Middle frontal gyrus (tissue), 1 donor: ENCODE results near the gene LRRC25.
A peak's percentile ranks its signal among the peaks of the same experiment; 100 is the strongest.
"Not testable (repeated sequence)": the region's sequence is repeated elsewhere in the genome, so short reads cannot be mapped to it uniquely, and the experiment has no call there.

ENCODE experiments used
- DNase-seq: peaks from one replicate; pipeline ENCODE4 v3.0.0-alpha.2; 2015; ENCODE audit warnings: low spot score; ENCODE audit errors: extremely low spot score

The LRRC25 gene

DNA sequence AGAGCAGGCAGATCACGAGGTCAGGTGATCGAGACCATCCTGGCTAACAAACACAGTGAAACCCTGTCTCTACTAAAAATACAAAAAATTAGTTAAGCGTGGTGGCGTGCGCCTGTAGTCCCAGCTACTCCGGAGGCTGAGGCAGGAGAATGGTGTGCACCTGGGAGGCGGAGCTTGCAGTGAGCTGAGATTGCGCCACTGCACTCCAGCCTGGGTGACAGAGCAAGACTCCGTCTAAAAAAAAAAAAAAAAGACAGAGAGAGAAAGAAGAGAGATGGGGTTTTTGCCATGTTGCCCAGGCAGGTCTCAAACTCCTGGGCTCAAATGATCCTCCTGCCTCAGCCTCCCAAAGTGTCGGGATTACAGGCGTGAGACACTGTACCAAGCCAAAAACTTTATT lies 8.3 kb upstream of the LRRC25 start:
- DNase-seq: not testable (repeated sequence)

DNA sequence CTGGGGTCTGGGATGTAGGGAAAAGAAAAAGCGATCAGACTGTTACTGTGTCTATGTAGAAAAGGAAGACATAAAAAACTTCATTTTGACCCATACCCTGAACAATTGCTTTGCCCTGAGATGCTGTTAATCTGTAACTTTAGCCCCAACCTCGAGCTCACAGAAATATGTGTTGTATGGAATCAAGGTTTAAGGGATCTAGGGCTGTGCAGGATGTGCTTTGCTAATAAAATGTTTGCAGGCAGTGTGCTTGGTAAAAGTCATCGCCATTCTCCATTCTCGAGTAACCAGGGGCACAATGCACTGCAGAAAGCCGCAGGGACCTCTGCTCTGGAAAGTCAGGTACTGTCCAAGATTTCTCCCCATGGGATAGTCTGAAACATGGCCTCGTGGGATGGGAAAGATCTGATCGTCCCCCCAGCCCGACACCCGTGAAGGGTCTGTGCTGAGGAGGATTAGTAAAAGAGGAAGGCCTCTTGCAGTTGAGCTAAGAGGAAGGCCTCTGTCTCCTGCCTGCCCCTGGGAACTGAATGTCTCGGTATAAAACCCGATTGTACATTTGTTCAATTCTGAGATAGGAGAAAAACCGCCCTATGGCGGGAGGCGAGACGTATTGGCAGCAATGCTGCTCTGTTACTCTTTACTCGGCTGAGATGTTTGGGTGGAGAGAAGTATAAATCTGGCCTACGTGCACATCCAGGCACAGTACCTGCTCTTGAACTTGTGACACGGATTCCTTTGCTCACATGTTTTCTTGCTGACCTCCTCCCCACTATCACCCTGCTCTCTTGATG lies 5.2 kb upstream of the LRRC25 start:
- DNase-seq: not testable (repeated sequence)

DNA sequence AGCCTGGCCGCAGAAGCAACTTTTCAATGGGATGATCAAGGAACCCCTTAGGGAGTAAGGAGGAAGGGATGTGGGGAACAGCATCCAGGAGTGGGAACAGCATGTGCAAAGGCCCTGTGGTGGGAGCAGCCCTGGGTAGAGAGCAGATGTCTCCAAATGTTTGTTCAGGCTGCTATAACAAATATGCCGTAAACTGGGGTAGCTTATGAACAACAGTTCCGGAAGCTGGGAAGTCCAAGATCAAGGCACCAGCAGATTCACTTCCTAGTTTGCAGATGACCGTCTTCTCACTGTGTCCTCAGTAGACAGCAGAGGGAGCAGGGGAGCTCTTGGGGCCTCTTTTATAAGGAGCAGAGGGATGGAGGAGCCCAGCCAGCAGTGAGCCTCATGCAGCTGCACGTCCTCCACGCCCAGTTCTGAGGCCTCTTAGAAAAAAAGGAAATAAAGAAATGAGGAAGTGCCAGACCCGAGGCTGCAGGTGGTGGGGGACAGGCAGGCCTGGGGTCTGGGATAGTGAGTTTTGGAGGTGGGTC lies 4.2 kb upstream of the LRRC25 start:
- no peak for DNase-seq

DNA sequence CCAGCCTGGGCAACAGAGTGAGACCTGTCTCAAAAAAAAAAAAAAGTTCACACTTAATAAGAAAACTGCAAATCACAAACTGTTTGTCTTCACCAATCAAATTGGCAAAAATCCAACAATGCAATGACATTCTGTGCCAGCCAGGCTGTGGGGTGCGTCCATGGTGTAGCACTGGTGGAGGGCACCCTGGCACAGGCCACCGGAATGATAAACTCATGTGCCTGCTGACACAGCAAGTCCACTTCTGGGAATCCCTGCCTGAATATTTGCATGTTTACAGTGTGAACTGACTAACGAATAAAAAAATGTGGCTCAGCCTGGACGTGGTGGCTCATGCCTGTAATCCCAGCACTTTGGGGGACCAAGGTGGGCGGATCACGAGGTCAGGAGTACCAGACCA lies 1.6 kb upstream of the LRRC25 start:
- DNase-seq: no peak

DNA sequence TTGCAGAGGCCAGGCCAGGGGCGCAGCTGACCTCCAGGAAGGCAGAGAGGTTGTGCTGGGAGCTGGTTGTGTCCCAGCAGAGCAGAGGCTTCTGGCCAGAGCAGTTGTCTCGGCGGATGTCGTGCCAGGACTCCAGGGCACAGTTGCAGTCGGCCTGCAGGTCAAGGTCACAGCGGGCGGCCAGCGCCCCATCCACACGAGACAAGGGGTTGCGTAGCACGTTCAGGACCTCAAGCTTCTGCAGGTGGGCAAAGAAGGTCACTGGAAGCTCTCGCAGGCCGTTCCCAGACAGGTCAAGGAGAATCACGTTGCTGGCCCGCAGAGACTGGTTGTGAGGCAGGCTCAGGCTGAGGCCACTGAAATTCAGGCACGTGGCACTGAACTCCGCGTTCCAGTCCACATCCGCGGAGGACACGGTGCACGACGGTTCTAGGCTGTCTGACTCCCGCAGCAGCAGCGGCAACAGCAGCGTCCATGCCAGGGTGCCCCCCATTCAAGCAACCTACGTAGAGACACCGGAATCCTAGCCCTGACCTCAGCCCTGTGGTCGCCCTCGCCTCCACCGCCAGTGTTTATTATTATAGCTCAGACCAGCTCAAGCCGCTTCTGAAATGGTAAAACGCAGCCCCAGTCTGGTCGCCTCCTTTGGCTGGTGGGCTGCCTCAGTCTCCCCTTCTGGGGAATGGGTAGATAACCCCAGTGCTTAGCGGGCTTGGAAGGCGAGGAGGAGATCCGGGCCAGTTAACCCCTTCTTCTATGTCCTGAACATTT lies 766 bp downstream of the LRRC25 start:
- DNase-seq: no peak

DNA sequence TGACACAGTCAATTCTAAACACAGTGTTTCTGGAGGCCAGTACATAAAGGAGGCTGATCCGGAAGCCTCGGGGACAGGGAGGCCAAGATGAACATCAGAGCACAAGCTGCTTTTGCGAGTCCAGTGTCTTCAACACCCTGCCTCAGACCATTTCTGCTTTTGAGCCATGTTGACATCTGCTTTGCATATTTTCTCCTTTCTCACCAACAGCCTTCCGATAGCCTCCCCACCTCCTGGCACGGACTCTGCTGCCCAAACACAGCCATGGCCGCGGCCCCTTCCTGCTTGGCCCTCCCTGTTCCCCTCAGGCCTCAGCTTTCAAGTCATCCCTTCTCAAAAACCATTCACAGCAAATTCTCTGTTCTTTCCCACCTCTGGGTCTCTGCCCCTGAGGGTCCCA lies 3.6 kb downstream of the LRRC25 start:
- no peak for DNase-seq

DNA sequence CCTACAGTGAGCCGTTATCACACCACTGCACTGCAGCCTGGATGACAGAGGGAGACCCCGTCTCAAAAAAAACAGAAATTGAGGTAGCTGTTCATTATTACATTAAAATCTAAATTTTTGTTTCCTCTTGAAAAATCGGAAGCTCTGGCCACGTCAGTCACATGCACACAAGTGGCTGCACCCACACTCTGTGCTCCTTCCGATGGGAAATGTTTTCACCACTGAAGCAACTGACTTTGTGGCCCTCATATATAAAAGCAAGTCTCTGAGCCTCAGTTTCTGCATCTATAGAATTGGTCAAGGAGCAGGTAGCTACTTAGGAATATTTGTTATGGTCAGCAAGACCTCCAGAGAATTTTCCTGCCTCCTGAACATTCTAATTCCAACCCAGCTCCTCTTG lies 4.5 kb downstream of the LRRC25 start:
- no peak for DNase-seq

DNA sequence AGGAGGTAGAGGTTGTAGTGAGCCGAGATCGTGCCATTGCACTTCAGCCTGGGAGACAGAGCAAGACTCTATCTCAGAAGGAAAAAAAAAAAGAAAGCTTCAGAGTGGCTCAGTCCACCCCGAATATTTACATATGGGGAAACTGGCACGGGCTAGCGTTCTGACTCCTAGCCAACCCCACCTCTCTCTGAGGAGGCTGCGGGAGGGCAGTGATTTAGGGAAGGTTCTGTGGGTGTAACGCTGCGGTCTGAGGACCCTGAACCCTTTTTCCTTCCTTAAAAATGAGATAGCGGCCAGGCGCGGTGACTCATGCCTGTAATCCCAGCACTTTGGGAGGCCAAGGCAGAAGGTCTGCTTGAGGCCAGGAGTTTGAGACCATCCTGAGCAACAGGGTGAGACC lies 5.0 kb downstream of the LRRC25 start:
- no peak for DNase-seq

DNA sequence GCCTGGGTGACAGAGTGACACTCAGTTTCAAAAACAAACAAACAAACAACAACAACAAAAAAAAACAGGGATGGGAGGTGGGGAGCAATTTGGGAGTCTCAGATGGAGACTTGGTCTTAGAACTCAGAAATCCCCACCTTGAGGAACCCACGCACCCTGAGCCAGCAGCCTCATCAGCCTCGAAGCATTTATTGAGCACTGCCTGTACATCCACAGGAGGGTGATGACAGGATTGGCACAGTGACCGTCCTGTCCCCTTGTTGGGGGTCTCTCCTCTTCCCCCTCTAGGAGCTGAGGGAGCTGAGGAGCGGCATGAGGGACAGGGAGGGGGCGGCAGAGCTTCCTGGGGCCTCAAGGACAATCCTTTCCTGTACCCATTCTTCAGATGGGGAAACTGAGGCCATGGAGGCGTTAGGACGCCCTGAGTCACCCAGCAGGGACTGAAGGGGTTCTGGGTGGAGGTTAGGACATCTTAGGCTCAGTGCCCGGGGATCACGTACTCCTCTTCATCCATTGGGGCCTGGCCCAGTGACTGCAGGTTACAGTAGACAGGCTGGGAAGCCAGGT lies 5.8 kb downstream of the LRRC25 start:
- no peak for DNase-seq

DNA sequence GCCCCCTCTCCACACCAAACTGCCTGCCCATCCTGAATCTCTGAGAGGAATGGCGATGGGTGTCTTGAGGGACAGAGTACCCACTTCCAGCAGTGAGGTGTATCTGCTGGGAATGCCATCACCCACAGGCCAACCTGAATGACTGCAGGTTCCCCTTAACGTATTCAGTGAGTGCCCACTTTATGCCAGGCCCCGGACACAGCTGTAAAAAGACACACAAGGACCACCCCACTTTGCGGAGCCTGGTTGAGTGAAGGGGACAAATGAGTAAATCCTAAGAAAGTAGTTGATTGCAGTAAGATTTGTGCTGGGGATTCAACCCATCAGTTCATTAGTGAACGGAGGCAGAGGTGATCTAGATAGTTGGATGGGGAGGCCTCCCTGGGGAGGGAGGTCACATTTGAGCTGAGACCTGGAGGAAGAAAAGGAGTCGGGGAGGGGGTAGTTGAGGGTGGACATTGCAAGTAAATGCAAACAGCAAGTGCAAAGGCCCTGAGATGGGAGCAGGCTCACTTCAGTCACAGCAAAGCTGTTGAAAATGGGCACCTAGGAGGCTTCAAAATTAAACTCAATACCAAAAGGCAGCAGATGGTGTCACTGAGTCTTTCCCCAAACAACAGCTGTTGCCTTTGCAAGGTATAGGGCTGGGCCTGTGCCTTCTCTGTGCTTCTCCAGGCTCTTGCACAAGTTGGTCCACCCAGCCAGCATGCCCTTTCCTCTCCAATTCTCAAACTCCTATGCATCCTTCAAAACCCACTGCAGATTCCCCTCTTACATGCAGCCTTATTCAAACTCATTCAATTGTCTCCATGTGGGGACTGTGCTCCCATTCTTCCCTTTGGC lies 7.1 kb downstream of the LRRC25 start:
- DNase-seq: no peak

DNA sequence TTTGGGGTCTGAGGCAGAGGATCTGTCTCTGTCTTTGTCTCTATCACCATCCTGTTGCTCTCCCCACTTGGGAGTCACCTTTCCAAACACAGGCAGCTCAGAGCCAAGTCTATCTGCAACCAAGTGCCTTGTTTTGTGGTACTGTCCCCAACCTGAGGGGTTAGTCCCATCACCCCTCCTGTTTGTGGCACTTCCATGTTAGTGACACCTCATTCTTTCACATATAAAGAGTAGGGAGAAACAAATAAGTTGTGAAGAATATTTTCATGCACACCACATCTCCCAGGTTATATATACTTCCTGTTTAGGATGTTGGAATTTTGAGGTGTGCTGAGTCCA lies 7.7 kb downstream of the LRRC25 start:
- DNase-seq: no peak

DNA sequence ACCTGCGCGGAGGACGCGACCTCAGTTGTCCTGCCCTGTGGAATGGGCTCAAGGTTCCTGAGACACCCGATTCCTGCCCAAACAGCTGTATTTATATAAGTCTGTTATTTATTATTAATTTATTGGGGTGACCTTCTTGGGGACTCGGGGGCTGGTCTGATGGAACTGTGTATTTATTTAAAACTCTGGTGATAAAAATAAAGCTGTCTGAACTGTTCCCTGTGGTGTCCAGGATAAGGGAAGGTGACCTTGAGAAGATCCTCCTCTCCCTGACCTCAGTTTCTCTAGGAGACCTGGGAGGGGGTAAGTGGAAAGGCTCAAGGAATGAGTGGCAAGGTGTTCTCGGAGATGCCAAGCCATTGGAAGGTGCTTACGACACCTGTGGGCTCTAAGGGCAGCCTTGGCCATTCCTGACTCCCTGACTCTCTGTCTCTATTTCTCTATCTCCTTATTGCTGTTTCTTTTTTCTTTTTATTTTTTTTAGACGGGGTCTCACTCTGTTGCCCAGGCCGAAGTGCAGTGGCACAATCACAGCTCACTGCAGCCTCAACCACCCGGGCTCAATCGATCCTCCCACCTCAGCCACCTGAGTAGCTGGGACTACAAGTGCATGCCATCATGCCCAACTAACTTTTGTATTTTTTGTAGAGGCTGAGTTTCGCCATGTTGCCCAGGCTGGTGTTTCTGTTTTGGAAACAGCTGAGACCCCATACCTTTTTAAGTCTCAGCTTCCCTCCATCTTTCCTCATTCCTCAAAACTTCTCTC lies 8.3 kb downstream of the LRRC25 start:
- no peak for DNase-seq

DNA sequence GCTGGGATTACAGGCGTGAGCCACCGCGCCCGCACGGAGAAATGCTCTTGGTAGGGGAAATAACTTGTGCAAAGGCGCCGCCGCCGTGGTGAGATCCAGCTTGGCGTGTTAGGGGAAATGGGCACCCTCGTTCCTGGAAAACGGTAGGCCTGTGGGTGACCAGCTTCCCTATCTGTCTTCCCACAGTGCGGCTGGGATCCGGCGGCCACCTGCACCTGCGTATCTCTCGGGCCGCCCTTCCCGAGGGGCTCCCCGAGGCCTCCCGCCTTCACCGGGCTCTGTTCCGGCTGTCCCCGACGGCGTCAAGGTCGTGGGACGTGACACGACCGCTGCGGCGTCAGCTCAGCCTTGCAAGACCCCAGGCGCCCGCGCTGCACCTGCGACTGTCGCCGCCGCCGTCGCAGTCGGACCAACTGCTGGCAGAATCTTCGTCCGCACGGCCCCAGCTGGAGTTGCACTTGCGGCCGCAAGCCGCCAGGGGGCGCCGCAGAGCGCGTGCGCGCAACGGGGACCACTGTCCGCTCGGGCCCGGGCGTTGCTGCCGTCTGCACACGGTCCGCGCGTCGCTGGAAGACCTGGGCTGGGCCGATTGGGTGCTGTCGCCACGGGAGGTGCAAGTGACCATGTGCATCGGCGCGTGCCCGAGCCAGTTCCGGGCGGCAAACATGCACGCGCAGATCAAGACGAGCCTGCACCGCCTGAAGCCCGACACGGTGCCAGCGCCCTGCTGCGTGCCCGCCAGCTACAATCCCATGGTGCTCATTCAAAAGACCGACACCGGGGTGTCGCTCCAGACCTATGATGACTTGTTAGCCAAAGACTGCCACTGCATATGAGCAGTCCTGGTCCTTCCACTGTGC lies 9.1 kb downstream of the LRRC25 start:
- DNase-seq: peak; percentile 36

DNA sequence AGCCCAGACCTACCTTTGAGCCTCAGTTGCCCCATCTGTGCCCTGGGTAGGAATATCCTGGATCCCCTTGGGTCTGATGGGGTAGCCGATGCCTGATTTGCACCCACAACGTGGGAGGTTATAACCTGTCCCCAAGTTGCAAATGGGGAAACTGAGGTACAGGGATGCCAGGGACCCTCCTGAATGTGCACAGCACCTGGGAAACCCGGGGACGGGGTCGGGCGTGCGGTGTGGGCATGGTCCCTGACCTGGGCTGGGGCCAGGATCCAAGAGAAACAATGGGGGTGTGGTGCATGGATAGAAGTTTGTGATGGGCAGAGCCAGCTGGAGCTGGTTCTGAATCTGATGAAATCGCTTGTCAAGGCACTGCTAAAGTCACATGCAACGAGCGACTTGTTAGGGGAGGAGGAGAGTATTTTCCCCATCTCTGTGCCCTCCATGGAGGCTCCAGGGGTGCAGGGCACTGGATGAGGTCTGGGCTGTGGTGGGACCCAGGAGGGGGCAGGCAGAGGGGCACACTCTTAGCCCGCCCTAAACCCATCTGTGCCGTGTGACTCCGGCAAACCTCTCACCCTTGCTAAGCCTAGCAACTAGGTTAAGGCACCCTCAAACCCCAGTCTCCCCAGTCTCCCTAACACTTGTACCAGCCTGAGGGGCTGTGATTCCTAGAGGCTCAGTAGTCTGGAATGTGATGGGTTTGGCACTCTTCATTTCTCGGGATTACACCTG lies 10.7 kb downstream of the LRRC25 start:
- DNase-seq: no peak

DNA sequence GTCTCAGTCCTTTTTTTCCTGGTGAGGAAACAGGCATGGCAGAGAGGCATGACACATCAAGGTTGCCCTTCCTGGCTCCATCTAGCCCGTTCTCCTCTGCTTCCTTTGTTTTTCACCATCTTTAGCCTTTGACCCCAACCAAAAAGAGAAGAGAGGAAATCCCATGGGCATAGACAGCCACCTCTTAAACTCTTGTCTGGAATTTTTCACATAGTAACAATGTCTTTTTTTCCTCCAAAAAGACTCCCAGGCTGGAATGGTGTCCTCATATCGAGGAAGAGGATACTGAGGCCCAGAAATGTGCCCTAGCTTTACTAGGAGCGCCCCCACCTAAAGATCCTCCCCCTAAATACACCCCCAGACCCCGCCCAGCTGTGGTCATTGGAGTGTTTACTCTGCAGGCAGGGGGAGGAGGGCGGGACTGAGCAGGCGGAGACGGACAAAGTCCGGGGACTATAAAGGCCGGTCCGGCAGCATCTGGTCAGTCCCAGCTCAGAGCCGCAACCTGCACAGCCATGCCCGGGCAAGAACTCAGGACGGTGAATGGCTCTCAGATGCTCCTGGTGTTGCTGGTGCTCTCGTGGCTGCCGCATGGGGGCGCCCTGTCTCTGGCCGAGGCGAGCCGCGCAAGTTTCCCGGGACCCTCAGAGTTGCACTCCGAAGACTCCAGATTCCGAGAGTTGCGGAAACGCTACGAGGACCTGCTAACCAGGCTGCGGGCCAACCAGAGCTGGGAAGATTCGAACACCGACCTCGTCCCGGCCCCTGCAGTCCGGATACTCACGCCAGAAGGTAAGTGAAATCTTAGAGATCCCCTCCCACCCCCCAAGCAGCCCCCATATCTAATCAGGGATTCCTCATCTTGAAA lies 11.5 kb downstream of the LRRC25 start, which contains the start of gene GDF15:
GDF15 (plus strand) TSS at position 484 of the 868 bp plus-strand sequence; CDS start at position 516, 32 bp downstream.
- DNase-seq: no peak

DNA sequence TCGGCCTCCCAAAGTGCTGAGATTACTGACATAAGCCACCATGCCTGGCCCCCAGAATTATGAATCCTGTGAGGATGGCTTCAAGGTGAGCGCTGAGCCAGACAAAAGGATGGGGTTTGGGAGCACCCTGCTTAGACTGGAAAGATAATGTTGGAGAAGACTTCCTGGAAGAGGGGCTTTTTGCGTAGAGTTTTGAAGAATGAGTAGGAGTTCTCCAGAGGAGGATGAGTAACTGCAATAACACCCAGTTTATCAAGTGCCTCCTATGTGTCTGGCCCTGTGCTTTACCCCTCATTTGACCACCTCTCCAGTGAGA lies 12.1 kb downstream of the LRRC25 start:
- no peak for DNase-seq

DNA sequence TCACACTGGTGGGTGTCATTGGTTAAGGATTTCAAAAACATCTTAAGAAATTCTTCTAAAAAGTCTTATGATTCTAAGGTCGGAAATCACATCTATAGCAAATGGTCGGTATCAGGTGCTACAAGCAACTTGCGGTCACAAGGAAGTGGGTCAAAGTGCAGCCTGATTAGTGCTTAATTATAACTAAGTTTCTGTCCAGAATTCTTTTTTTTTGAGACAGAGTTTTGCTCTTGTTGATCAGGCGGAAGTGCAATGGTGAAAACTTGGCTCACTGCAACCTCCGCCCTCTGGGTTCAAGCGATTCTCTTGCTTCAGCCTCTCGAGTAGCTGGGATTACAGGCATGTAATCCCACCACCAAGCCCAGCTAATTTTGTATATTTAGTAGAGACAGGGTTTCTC lies 12.6 kb downstream of the LRRC25 start:
- DNase-seq: no peak

DNA sequence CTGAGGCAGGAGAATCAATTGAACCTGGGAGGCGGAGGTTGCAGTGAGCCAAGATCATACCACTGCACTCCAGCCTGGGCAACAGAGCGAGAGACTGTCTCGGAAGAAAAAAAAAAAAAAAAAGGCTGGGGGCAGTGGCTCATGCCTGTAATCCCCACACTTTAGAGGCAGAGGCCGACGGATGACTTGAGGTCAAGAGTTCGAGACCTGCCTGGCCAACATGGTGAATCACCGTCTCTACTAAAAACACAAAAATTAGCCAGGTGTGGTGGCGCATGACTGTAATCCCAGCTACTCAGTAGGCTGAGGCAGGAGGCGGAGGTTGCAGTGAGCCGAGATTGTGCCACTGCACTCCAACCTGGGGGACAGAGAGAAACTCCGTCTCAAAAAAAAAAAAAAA lies 13.8 kb downstream of the LRRC25 start:
- DNase-seq: not testable (repeated sequence)
